IgD-negative memory B cell (primary cell): ENCODE measurements around the gene SOCS3. TPM values are rescaled to one million over a fixed set of nuclear protein-coding genes. Genes with fewer than 3 reads are reported as not detected.
"Not testable (repeated sequence)": the region's sequence is repeated elsewhere in the genome, so short reads cannot be mapped to it uniquely, and the experiment has no call there.

Source experiments
- H3K27ac Mint-ChIP-seq, 3 donors: one replicate each; pipeline ENCODE4 v1.8.0; 2020 to 2022; ENCODE audit warnings: mild to moderate bottlenecking in 3 of 3, mixed read lengths in 3 of 3, moderate library complexity in 1 of 3
- H3K27me3 Mint-ChIP-seq: one replicate; pipeline ENCODE4 v1.8.0; 2021; ENCODE audit warnings: mixed read lengths
- H3K36me3 Mint-ChIP-seq: one replicate; pipeline ENCODE4 v1.8.0; 2020; ENCODE audit warnings: mild to moderate bottlenecking, mixed read lengths
- H3K4me1 Mint-ChIP-seq, 3 donors: one replicate each; pipeline ENCODE4 v1.8.0; 2020 to 2022; ENCODE audit warnings: mixed read lengths in 3 of 3, mild to moderate bottlenecking in 1 of 3
- H3K4me3 Mint-ChIP-seq, 4 donors: one replicate each; pipeline ENCODE4 v1.8.0; 2020 to 2022; ENCODE audit warnings: mild to moderate bottlenecking in 4 of 4, mixed read lengths in 4 of 4, moderate library complexity in 3 of 4
- H3K9me3 Mint-ChIP-seq, 3 donors: one replicate each; pipeline ENCODE4 v1.8.0; 2020 to 2021; ENCODE audit warnings: mixed read lengths in 3 of 3, mild to moderate bottlenecking in 1 of 3
- polyA plus RNA-seq: library from polyadenylated mRNA; unstranded; fragments of 300-500 nt; fragmentation: Illumina TruSeq; gene quantifications from one replicate; pipeline ENCODE4 v1.2.3, GENCODE V29; 2021

The SOCS3 gene
- polyA plus RNA-seq, 1 donor from 2014 or later: 17.3 TPM

DNA sequence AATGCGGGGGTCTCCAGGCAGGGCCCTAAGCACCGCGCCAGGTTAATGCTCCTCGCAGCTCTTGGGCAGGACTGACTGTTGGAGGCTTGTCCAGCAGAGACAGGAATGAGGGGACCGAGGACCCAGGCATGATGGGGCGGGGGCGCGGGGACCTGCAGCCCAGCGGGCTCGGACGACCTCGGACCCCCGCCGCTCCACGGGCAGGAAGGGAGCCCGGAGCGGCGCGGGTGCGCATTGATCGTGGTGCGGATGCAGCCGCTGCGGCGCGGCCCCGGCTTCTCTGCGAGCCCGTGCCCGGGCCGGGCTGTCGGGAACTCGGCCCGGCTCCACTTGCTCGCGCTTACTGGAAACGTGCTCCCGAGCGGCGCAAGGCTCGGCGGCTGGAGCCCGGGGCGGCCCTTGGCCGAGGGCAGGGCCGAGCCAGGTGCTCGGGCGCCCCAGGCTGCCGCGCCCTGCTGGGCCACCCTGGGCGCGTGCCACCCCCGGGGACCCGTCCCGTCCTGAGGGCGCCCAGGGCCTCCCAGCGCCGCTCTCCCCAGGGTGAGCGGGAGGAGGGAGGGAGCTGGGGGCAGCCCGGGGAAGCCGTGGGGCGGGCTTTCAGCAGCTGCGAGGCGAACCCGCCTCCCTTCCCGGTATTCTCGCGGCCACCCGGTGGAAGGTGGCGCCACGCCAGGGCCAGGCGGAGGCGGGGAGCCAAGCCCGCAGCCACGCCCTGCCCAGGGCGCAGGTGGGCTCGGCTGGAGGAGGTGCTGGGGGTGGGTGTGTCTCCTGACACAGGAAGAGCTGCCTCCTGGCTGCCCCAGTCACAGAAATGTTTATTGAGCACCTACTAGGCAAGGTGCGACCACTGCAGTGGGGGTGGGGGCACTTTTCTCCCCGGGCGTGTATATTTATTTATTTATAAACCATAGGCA lies 45.9 kb downstream of the SOCS3 start:
- peaks cover 15% of the 10 kb centered on the region for H3K27me3 Mint-ChIP-seq
- H3K9me3 Mint-ChIP-seq: no peaks in the 10 kb centered on the region
- peaks cover 15 to 23% (median 18%) of the 10 kb centered on the region in 3 donors for H3K4me1 Mint-ChIP-seq
- peak overlapping the region in 3 of 4 donors; percentile 71 to 89 (median 77) for H3K4me3 Mint-ChIP-seq
- H3K36me3 Mint-ChIP-seq: no peaks in the 10 kb centered on the region
- no peak overlapping the region for H3K27ac Mint-ChIP-seq

DNA sequence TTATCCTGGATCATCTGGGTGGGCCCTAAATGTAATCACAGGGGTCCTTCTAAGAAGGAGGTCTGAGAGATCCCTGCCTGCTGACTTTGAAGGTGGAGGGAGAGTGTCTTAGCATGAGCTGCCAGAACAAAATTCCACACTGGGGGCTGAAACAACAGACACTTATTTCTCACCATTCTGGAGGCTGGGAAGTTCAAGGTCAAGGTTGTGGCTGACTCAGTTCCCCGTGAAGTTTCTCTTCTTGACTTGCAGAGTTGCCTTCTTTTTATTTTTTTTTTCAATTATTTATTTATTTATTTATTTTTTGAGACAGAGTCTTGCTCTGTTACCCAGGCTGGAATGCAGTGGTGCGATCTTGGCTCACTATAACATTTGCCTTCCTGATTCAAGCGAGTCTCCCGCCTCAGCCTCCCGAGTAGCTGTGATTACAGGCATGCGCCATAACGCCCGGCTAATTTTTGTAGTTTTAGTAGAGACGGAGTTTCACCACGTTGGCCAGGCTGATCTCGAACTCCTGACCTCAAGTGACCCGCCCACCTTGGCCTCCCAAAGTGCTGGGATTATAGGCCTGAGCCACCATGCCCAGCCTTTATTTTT lies 50.1 kb downstream of the SOCS3 start:
- not testable (repeated sequence) for H3K4me3 Mint-ChIP-seq, H3K27ac Mint-ChIP-seq, H3K36me3 Mint-ChIP-seq, H3K4me1 Mint-ChIP-seq, H3K27me3 Mint-ChIP-seq, H3K9me3 Mint-ChIP-seq

- peaks cover 0 to 4% (median 3%) of the 10 kb centered on the region in 3 donors for H3K9me3 Mint-ChIP-seq
- no peak overlapping the region for H3K27ac Mint-ChIP-seq
- peak overlapping the region in 1 of 4 donors; percentile 29 for H3K4me3 Mint-ChIP-seq
- no peaks in the 10 kb centered on the region for H3K36me3 Mint-ChIP-seq
- H3K4me1 Mint-ChIP-seq: peaks cover 0 to 2% (median 0%) of the 10 kb centered on the region in 3 donors
- H3K27me3 Mint-ChIP-seq: peaks cover 6% of the 10 kb centered on the region
Measured at GRCh38 chr17:78307887-78308638, 51.8 kb downstream of the SOCS3 start.

- no peak overlapping the region for H3K4me3 Mint-ChIP-seq
- no peak overlapping the region for H3K27ac Mint-ChIP-seq
- peaks cover 2% of the 10 kb centered on the region for H3K27me3 Mint-ChIP-seq
- H3K36me3 Mint-ChIP-seq: no peaks in the 10 kb centered on the region
- peaks cover 0 to 4% (median 3%) of the 10 kb centered on the region in 3 donors for H3K9me3 Mint-ChIP-seq
- H3K4me1 Mint-ChIP-seq: peaks cover 0 to 2% (median 0%) of the 10 kb centered on the region in 3 donors
Measured at GRCh38 chr17:78306913-78307312, 53.0 kb downstream of the SOCS3 start.

Other genes with a start within 250 kb of the SOCS3 start
- 212 TPM for gene TMC6, start 231.3 kb downstream of the SOCS3 start, polyA plus RNA-seq
- 97.5 TPM for gene TMC8, start 229.3 kb downstream of the SOCS3 start, polyA plus RNA-seq
- not detected for gene C17orf99, start 213.7 kb downstream of the SOCS3 start, polyA plus RNA-seq
- 633 TPM for gene SYNGR2, start 191.5 kb downstream of the SOCS3 start, polyA plus RNA-seq
- 7.0 TPM for gene TK1, start 173.0 kb downstream of the SOCS3 start, polyA plus RNA-seq
- 21.3 TPM for gene AFMID, start 172.7 kb downstream of the SOCS3 start, polyA plus RNA-seq
- gene BIRC5, start 145.8 kb downstream of the SOCS3 start, polyA plus RNA-seq: 0.25 TPM
- not detected for gene TMEM235, start 128.4 kb downstream of the SOCS3 start, polyA plus RNA-seq
- 49.7 TPM for gene PGS1, start 18.6 kb upstream of the SOCS3 start, polyA plus RNA-seq
- 1.1 TPM for gene DNAH17, start 217.3 kb upstream of the SOCS3 start, polyA plus RNA-seq